Liver (tissue), 3 donors: Measurements from ENCODE around the gene PPP4R2.

Experiments used
- GABPA ChIP-seq, 2 donors: IDR thresholded peaks in 1 of 2; conservative IDR thresholded peaks in 1 of 2; 2 replicates each; pipeline ENCODE4 v1.6.1; 2016; ENCODE audit warnings: antibody characterized with exemption in 2 of 2, mild to moderate bottlenecking in 1 of 2, moderate library complexity in 1 of 2
- RAD21 ChIP-seq, 2 donors: IDR thresholded peaks; 2 replicates each; pipeline ENCODE4 v1.6.1; 2016; ENCODE audit warnings: antibody characterized with exemption in 2 of 2, mild to moderate bottlenecking in 2 of 2
- TF ChIP-seq, protein P1 (sequence below): fragments of 150-350 bp; IDR thresholded peaks from 2 replicates; pipeline ENCODE4 v1.5.1; 2017; ENCODE audit warnings: improper control_type of control experiment, low read depth, low read length; ENCODE audit not compliant: missing input control
- TF ChIP-seq, protein P2 (sequence below): IDR thresholded peaks from 2 replicates; pipeline ENCODE4 v1.6.1; 2016; ENCODE audit warnings: antibody characterized with exemption
- TF ChIP-seq, protein P3 (sequence below): IDR thresholded peaks from 2 replicates; pipeline ENCODE4 v1.6.1; 2016; ENCODE audit warnings: antibody characterized with exemption, mild to moderate bottlenecking
- donor health status: healthy.
- donor health status: healthy.

DNA sequence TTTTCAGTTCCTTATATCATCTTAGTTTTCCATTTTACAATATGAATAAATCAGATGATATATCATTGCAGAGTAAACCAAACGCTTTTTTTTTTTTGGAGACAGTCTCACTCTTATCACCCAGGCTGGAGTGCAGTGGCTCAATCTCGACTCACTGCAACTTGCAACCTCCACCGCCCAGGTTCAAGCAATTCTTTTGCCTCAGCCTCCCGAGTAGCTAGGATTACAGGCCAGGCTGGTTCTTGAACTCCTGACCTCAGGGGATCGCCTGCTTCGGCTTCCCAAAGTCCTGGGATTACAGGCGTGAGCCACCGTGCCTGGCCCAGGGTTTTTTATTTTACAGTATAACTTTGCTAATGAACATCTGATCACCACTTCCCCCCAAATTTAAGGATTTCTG is 59.0 kb downstream of the PPP4R2 start:
- TF ChIP-seq, protein P1, sequence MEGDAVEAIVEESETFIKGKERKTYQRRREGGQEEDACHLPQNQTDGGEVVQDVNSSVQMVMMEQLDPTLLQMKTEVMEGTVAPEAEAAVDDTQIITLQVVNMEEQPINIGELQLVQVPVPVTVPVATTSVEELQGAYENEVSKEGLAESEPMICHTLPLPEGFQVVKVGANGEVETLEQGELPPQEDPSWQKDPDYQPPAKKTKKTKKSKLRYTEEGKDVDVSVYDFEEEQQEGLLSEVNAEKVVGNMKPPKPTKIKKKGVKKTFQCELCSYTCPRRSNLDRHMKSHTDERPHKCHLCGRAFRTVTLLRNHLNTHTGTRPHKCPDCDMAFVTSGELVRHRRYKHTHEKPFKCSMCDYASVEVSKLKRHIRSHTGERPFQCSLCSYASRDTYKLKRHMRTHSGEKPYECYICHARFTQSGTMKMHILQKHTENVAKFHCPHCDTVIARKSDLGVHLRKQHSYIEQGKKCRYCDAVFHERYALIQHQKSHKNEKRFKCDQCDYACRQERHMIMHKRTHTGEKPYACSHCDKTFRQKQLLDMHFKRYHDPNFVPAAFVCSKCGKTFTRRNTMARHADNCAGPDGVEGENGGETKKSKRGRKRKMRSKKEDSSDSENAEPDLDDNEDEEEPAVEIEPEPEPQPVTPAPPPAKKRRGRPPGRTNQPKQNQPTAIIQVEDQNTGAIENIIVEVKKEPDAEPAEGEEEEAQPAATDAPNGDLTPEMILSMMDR, result no peak
- TF ChIP-seq, protein P2, sequence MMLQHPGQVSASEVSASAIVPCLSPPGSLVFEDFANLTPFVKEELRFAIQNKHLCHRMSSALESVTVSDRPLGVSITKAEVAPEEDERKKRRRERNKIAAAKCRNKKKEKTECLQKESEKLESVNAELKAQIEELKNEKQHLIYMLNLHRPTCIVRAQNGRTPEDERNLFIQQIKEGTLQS, result no peak
- TF ChIP-seq RAD21 (IDR thresholded peaks at IDR 0.05) (no peak), GABPA (IDR thresholded peaks at IDR 0.05 in 1 of 2, conservative IDR thresholded peaks at IDR 0.05 in 1 of 2) (no peak)
- TF ChIP-seq, protein P3, sequence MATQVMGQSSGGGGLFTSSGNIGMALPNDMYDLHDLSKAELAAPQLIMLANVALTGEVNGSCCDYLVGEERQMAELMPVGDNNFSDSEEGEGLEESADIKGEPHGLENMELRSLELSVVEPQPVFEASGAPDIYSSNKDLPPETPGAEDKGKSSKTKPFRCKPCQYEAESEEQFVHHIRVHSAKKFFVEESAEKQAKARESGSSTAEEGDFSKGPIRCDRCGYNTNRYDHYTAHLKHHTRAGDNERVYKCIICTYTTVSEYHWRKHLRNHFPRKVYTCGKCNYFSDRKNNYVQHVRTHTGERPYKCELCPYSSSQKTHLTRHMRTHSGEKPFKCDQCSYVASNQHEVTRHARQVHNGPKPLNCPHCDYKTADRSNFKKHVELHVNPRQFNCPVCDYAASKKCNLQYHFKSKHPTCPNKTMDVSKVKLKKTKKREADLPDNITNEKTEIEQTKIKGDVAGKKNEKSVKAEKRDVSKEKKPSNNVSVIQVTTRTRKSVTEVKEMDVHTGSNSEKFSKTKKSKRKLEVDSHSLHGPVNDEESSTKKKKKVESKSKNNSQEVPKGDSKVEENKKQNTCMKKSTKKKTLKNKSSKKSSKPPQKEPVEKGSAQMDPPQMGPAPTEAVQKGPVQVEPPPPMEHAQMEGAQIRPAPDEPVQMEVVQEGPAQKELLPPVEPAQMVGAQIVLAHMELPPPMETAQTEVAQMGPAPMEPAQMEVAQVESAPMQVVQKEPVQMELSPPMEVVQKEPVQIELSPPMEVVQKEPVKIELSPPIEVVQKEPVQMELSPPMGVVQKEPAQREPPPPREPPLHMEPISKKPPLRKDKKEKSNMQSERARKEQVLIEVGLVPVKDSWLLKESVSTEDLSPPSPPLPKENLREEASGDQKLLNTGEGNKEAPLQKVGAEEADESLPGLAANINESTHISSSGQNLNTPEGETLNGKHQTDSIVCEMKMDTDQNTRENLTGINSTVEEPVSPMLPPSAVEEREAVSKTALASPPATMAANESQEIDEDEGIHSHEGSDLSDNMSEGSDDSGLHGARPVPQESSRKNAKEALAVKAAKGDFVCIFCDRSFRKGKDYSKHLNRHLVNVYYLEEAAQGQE, result no peak
